Kidney epithelial cell (primary cell): Measurements from ENCODE around the gene ELL. TPM values are rescaled to one million over a fixed set of nuclear protein-coding genes. Genes with fewer than 3 reads are reported as not detected.
"Not testable (repeated sequence)": the region's sequence is repeated elsewhere in the genome, so short reads cannot be mapped to it uniquely, and the experiment has no call there.

ENCODE experiments used
- DNase-seq: peaks from one replicate; pipeline ENCODE4 v3.0.0-alpha.2; 2010; ENCODE audit warnings: low read depth
- H3K27me3 ChIP-seq: 2 replicates; pipeline ENCODE4 v1.6.0; 2011; ENCODE audit warnings: low read length; ENCODE audit not compliant: control insufficient read depth, insufficient read depth
- H3K36me3 ChIP-seq: 2 replicates; pipeline ENCODE4 v1.5.1; 2011; ENCODE audit warnings: low read length; ENCODE audit not compliant: control insufficient read depth, insufficient read depth
- H3K4me3 ChIP-seq: 2 replicates; pipeline ENCODE4 v1.5.1; 2011; ENCODE audit warnings: low read depth, mild to moderate bottlenecking, control low read depth, low read length
- CTCF ChIP-seq: IDR thresholded peaks from 2 replicates; pipeline ENCODE4 v1.5.1; 2011; ENCODE audit warnings: mild to moderate bottlenecking, moderate library complexity, low read length, control low read depth, inconsistent platforms; ENCODE audit not compliant: insufficient read depth, poor library complexity, severe bottlenecking
- total RNA-seq: library from RNA; depleted of rRNA; stranded (reverse); fragments of >200 nt; gene quantifications from 2 replicates; pipeline ENCODE4 v1.2.3, GENCODE V29; 2015

Gene ELL
- total RNA-seq, 1 donor from 2014 or later = 13.1 TPM

- Histone ChIP-seq H3K36me3 (peaks cover 4% of the 10 kb centered on the region), H3K27me3 (no peaks in the 10 kb centered on the region), H3K4me3 (peak overlapping the region; percentile 70)
- no peak for TF ChIP-seq CTCF
- DNase-seq = no peak
Observed at GRCh38 chr19:18541992-18542940, 20.4 kb upstream of the ELL start.

- DNase-seq = no peak
- no peak for TF ChIP-seq CTCF
Observed at GRCh38 chr19:18541258-18541991, 19.6 kb upstream of the ELL start.

GRCh38 chr19:18540200-18540599 lies 18.3 kb upstream of the ELL start:
- not testable (repeated sequence) for H3K27me3 ChIP-seq, DNase-seq, H3K4me3 ChIP-seq, H3K36me3 ChIP-seq

More at GRCh38 chr19:18541258-18541991, 19.6 kb upstream of the ELL start:
- H3K27me3 ChIP-seq = no peaks in the 10 kb centered on the region
- peaks cover 6% of the 10 kb centered on the region for H3K36me3 ChIP-seq
- H3K4me3 ChIP-seq = no peak overlapping the region

GRCh38 chr19:18539372-18539771 lies 17.5 kb upstream of the ELL start:
- no peak for DNase-seq
- no peak for TF ChIP-seq CTCF
- Histone ChIP-seq H3K4me3 (no peak overlapping the region), H3K27me3 (no peaks in the 10 kb centered on the region), H3K36me3 (peaks cover 6% of the 10 kb centered on the region)

- no peaks in the 10 kb centered on the region for H3K27me3 ChIP-seq
- H3K4me3 ChIP-seq = no peak overlapping the region
- DNase-seq = no peak
- peaks cover 6% of the 10 kb centered on the region for H3K36me3 ChIP-seq
- TF ChIP-seq CTCF = no peak
Observed at GRCh38 chr19:18538115-18538514, 16.2 kb upstream of the ELL start.

- no peak for TF ChIP-seq CTCF
- H3K4me3 ChIP-seq = no peak overlapping the region
- no peak for DNase-seq
- H3K27me3 ChIP-seq = no peaks in the 10 kb centered on the region
- peaks cover 8% of the 10 kb centered on the region for H3K36me3 ChIP-seq
Observed at GRCh38 chr19:18537431-18537830, 15.6 kb upstream of the ELL start.
